DOHH2 (cell line): Measurements from ENCODE around the gene RGS19.

Source experiments
- EZH2phosphoT487 ChIP-seq: fragments of 200-600 bp; sonication (generic); IDR thresholded peaks from 2 replicates; pipeline ENCODE4 v1.6.1; 2017; ENCODE audit warnings: borderline replicate concordance, mild to moderate bottlenecking, antibody characterized with exemption, low read length, moderate library complexity, mixed read lengths
- TF ChIP-seq, protein P1 (sequence below): fragments of 200-600 bp; sonication (generic); IDR thresholded peaks from one replicate; pipeline ENCODE4 v1.5.1; 2014; ENCODE audit warnings: antibody characterized with exemption, mild to moderate bottlenecking, low read depth, low read length; ENCODE audit not compliant: poor library complexity, severe bottlenecking

DNA sequence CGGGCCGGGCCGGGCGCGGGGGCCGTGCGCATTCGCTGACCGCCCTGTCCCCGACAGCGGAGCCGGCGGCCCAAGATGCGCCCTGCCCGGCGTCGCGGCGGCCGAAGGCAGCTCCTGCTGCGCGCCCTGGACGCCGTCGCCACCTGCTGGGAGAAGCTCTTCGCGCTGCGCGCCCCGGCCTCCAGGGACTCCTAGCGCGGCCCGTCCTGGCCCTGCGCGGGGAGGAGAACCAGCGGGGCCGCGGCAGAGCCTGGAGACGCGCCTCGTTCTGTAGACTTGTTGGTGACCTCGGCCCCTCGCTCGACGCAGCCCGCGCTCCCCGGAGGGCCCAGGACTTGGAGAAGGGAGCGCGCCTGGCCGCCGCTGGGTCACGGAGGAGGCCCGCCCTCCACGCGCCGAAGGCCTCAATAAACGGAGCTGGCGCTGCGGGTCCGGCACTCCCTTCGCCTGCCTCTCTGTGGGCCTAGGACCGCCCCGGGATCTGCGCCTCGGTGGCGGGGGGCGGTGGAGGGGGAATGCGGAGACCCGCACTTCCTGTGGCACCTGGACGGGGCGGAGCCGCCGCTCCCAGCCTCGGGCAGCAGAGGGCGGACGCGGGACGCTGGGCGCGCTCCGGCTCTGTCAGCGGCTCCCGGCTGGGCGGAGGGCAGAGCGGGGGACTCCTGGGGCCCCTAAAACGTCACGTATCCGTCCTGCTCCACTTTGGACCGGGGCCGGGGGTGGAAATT is 40.6 kb downstream of the RGS19 start:
- TF ChIP-seq, protein P1, sequence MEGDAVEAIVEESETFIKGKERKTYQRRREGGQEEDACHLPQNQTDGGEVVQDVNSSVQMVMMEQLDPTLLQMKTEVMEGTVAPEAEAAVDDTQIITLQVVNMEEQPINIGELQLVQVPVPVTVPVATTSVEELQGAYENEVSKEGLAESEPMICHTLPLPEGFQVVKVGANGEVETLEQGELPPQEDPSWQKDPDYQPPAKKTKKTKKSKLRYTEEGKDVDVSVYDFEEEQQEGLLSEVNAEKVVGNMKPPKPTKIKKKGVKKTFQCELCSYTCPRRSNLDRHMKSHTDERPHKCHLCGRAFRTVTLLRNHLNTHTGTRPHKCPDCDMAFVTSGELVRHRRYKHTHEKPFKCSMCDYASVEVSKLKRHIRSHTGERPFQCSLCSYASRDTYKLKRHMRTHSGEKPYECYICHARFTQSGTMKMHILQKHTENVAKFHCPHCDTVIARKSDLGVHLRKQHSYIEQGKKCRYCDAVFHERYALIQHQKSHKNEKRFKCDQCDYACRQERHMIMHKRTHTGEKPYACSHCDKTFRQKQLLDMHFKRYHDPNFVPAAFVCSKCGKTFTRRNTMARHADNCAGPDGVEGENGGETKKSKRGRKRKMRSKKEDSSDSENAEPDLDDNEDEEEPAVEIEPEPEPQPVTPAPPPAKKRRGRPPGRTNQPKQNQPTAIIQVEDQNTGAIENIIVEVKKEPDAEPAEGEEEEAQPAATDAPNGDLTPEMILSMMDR = peak; percentile 58
- no peak for TF ChIP-seq EZH2phosphoT487
